ENCODE data around the gene PSAPL1.
A peak's percentile ranks its signal among the peaks of the same experiment; 100 is the strongest.

PSAPL1 gene

GRCh38 chr4:7416745-7417432 is 17.8 kb downstream of the PSAPL1 start:
- DNase-seq = no peak

- no peak for DNase-seq
Measured at GRCh38 chr4:7415927-7416686, 18.6 kb downstream of the PSAPL1 start.

- DNase-seq = no peak
Measured at GRCh38 chr4:7414736-7415510, 19.8 kb downstream of the PSAPL1 start.

GRCh38 chr4:7414046-7414445 is 20.7 kb downstream of the PSAPL1 start:
- no peak for DNase-seq

GRCh38 chr4:7412554-7412912 is 22.2 kb downstream of the PSAPL1 start:
- no peak for DNase-seq

GRCh38 chr4:7411896-7412553 is 22.7 kb downstream of the PSAPL1 start:
- DNase-seq = no peak

- DNase-seq = no peak
Measured at GRCh38 chr4:7411491-7411890, 23.2 kb downstream of the PSAPL1 start.

GRCh38 chr4:7410446-7410845 is 24.3 kb downstream of the PSAPL1 start:
- peak; percentile 8 for DNase-seq

GRCh38 chr4:7408166-7408565 is 26.6 kb downstream of the PSAPL1 start:
- DNase-seq = no peak

- no peak for DNase-seq
Measured at GRCh38 chr4:7403001-7403400, 31.7 kb downstream of the PSAPL1 start.

GRCh38 chr4:7402526-7402925 is 32.2 kb downstream of the PSAPL1 start:
- DNase-seq = no peak

- no peak for DNase-seq
Measured at GRCh38 chr4:7400671-7401298, 33.9 kb downstream of the PSAPL1 start.

GRCh38 chr4:7399440-7400234 is 35.1 kb downstream of the PSAPL1 start:
- no peak for DNase-seq

GRCh38 chr4:7398788-7399439 is 35.8 kb downstream of the PSAPL1 start:
- DNase-seq = no peak

GRCh38 chr4:7398104-7398423 is 36.7 kb downstream of the PSAPL1 start:
- peak; percentile 51 for DNase-seq

- no peak for DNase-seq
Measured at GRCh38 chr4:7397206-7398103, 37.3 kb downstream of the PSAPL1 start.

GRCh38 chr4:7396186-7396910 is 38.4 kb downstream of the PSAPL1 start:
- DNase-seq = no peak

GRCh38 chr4:7395645-7396044 is 39.1 kb downstream of the PSAPL1 start:
- DNase-seq = no peak

- DNase-seq = no peak
Measured at GRCh38 chr4:7394681-7395451, 39.9 kb downstream of the PSAPL1 start.
